NCI-H2081 treated with DMSO at 0.1 percent for 48 hours (cell line): Measurements from ENCODE around the gene TNFRSF12A.

Source experiments
- DNase-seq: peaks from one replicate; lab custom pipeline; 2025; lab: John Stamatoyannopoulos, UW

The TNFRSF12A gene

GRCh38 chr16:3026609-3027488 is 6.7 kb downstream of the TNFRSF12A start:
- DNase-seq, result no peak

- DNase-seq, result no peak
These were observed 7.3 kb downstream of the TNFRSF12A start for GRCh38 chr16:3027489-3027795.

GRCh38 chr16:3027983-3028715 is 8.0 kb downstream of the TNFRSF12A start:
- DNase-seq, result peak; percentile 29

- DNase-seq, result no peak
These were observed 8.7 kb downstream of the TNFRSF12A start for GRCh38 chr16:3028716-3029319.

- no peak for DNase-seq
These were observed 9.5 kb downstream of the TNFRSF12A start for GRCh38 chr16:3029491-3030221.

GRCh38 chr16:3030222-3031212 is 10.3 kb downstream of the TNFRSF12A start:
- DNase-seq, result no peak

- no peak for DNase-seq
These were observed 12.5 kb downstream of the TNFRSF12A start for GRCh38 chr16:3032624-3033023.

- DNase-seq, result no peak
These were observed 15.3 kb downstream of the TNFRSF12A start for GRCh38 chr16:3035289-3035971.

GRCh38 chr16:3035972-3036725 is 16.0 kb downstream of the TNFRSF12A start:
- DNase-seq, result no peak

- DNase-seq, result no peak
These were observed 16.7 kb downstream of the TNFRSF12A start, which contains the start of gene BICDL2 for GRCh38 chr16:3036726-3037315. Gene BICDL2, minus strand, starts transcription at chr16:3036944. Its CDS starts 1,448 bp downstream, at chr16:3035496.

- no peak for DNase-seq
These were observed 18.1 kb downstream of the TNFRSF12A start for GRCh38 chr16:3038256-3038655.

GRCh38 chr16:3038896-3039295 is 18.7 kb downstream of the TNFRSF12A start:
- DNase-seq, result no peak

GRCh38 chr16:3042376-3042775 is 22.2 kb downstream of the TNFRSF12A start:
- DNase-seq, result no peak

GRCh38 chr16:3044708-3045107 is 24.5 kb downstream of the TNFRSF12A start:
- DNase-seq, result no peak

- no peak for DNase-seq
These were observed 25.8 kb downstream of the TNFRSF12A start, which contains the start of gene MMP25 for GRCh38 chr16:3045758-3046640. Gene MMP25, plus strand, starts transcription at chr16:3046561. Its CDS starts 357 bp downstream, at chr16:3046918.

- DNase-seq, result no peak
These were observed 26.6 kb downstream of the TNFRSF12A start for GRCh38 chr16:3046641-3047386.

GRCh38 chr16:3047387-3047720 is 27.2 kb downstream of the TNFRSF12A start:
- no peak for DNase-seq
